Muscle layer of colon (tissue), 2 donors: ENCODE results near the gene IRF2BP1.

Experiments
- H3K27ac ChIP-seq: one replicate; pipeline ENCODE4 v1.7.0; 2013; ENCODE audit warnings: low read depth, mild to moderate bottlenecking, low read length, moderate library complexity
- H3K27me3 ChIP-seq, 2 donors: one replicate each; pipeline ENCODE4 v1.7.0; 2013; ENCODE audit warnings: low read length in 2 of 2, mild to moderate bottlenecking in 2 of 2; ENCODE audit not compliant: insufficient read depth in 2 of 2, control insufficient read depth in 1 of 2
- H3K36me3 ChIP-seq: one replicate; pipeline ENCODE4 v1.7.0; 2013; ENCODE audit warnings: mild to moderate bottlenecking, low read length; ENCODE audit not compliant: insufficient read depth
- H3K4me1 ChIP-seq: one replicate; pipeline ENCODE4 v1.7.0; 2013; ENCODE audit warnings: mild to moderate bottlenecking, low read length; ENCODE audit not compliant: insufficient read depth
- H3K4me3 ChIP-seq, 2 donors: one replicate each; pipeline ENCODE4 v1.7.0; 2013; ENCODE audit warnings: low read length in 2 of 2, low read depth in 1 of 2, mild to moderate bottlenecking in 1 of 2, moderate library complexity in 1 of 2
- H3K9ac ChIP-seq: one replicate; pipeline ENCODE4 v1.7.0; 2013; ENCODE audit warnings: low read length
- H3K9me3 ChIP-seq: one replicate; pipeline ENCODE4 v1.7.0; 2013; ENCODE audit warnings: mild to moderate bottlenecking, low read length
- donor health status: abdominal sarcoma.
- donor health status: Adenocarcinoma of cecum.

Gene IRF2BP1

DNA sequence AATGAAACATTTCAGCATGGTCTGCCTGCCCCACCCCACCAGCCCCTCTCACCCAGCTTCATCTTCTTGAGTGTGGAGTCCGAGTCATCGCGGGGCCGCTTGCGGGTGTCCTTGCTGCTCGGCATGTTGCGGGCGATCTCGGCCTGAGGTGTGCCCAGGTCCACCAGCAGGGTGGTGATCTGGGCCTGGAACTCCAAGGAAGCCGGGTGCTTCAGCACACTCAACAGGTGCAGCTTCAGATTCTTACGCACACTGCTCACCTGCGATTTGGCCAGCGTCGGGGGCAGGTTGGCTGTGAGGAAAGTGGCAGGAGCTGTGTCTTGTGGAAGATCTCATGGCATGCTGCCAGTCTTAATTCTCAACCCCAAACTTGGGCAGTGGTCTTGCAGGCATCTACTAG is 43.7 kb downstream of the IRF2BP1 start:
- Histone ChIP-seq H3K4me3 (no peak overlapping the region), H3K27me3 (no peaks in the 10 kb centered on the region), H3K9ac (no peak overlapping the region), H3K36me3 (peaks cover 55% of the 10 kb centered on the region), H3K4me1 (no peaks in the 10 kb centered on the region), H3K9me3 (no peaks in the 10 kb centered on the region), H3K27ac (no peak overlapping the region)

DNA sequence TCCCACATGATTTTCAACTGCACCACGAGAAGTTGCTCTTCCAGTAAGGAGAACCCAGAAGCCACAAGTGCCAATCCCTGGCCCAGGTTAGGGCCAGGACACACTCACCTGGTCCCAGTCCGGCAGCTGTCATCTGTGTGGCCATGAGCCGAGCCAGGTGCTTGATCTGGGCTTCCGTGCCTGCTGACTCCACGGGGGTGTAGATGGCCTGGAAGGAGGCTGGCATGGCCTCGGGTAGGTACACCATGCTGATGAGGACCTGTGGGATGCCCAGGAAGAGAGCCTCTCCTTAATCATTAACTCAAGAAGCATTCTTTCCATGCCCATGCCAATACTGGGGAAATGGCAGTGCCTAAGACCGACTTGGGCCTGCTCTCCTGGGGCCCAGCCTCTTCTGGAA is 51.0 kb downstream of the IRF2BP1 start:
- Histone ChIP-seq H3K4me1 (no peaks in the 10 kb centered on the region), H3K27me3 (no peaks in the 10 kb centered on the region), H3K36me3 (peaks cover 54% of the 10 kb centered on the region), H3K4me3 (no peak overlapping the region), H3K9ac (no peak overlapping the region), H3K27ac (no peak overlapping the region), H3K9me3 (no peaks in the 10 kb centered on the region)
